Measurements from ENCODE around the gene ENAH. TPM values are rescaled to one million over a fixed set of nuclear protein-coding genes. Genes with fewer than 3 reads are reported as not detected.

The ENAH gene
- total and polyA plus RNA-seq, 9 of the 15 experiments (the other 6 are each of a cell fraction or from before 2014, with no cell fraction given): 0.03 to 1.2 (median 0.15) TPM

DNA sequence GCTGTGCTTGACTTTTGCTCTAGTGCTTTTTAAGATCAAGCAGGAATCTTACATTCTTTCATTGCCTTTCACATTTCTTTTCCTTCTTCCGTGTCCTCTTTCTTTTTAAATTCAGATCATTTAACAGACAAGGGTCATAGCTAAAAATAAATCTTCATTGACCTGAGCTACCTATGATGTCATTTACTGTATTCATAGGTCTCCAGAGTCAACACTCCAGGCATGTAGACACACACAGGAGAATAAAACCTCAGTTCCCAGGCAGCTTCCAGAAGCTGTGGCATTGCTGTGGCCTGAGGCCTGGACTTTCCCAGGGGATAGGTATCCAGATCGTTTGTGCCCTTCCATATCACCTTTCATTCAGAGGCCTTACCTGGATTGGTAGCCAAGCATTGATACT lies 38.5 kb upstream of the ENAH start:
- FAIRE-seq (no peak), ATAC-seq (no peak), DNase-seq (ENCODE audit: extremely low read depth in 1 of 4, low spot score in 3 of 4) (no peak)
- Histone ChIP-seq H3K9ac (ENCODE audit: insufficient read depth in 1 of 2, low read depth in 2 of 2, low read length in 2 of 2) (no peak overlapping the region), H3K27me3 (ENCODE audit: control insufficient read depth in 2 of 2, insufficient read depth in 2 of 2, low read length in 2 of 2) (peaks cover 31 to 38% of the 10 kb centered on the region in 2 experiments), H2AFZ (ENCODE audit: low read depth, low read length) (no peak overlapping the region), H3K79me2 (ENCODE audit: control insufficient read depth, insufficient read depth, low read length) (no peaks in the 10 kb centered on the region), H3K4me3 (no peak overlapping the region), H3K27ac (ENCODE audit: extremely low read depth, low read depth, low read length) (no peak overlapping the region), H3K9me1 (ENCODE audit: control insufficient read depth, insufficient read depth, low read length) (no peaks in the 10 kb centered on the region), H4K20me1 (replicated peaks; ENCODE audit: control insufficient read depth, insufficient read depth, low read length) (no peaks in the 10 kb centered on the region), H3K4me2 (ENCODE audit: insufficient read depth, low read length) (no peak overlapping the region), H3K9me3 (replicated peaks; ENCODE audit: control insufficient read depth, insufficient read depth, low read depth, low read length) (no peaks in the 10 kb centered on the region), H3K4me1 (replicated peaks in 1 of 2; ENCODE audit: control insufficient read depth in 2 of 2, insufficient read depth in 2 of 2, low read length in 2 of 2) (no peaks in the 10 kb centered on the region), H3K36me3 (ENCODE audit: control insufficient read depth, insufficient read depth, low read length) (no peaks in the 10 kb centered on the region)
- no TSS peak for BruUV-seq (replicated peaks)
- POLR2A ChIA-PET: interaction anchor here (0.9 to 1.3 kb wide), 3 partner anchors 9 to 86 kb away, joined by 3 to 4 read pairs (median 4); partner anchors contain the start of gene SRP9
- WGBS (ENCODE audit: insufficient coverage, low coverage, missing lambda C conversion rate): 0% methylated on average over 2 of the region's 2 CpGs
- CTCF ChIA-PET (ENCODE audit: low intra/inter-chr PET ratio): no interaction called here
- in situ Hi-C loops (cut with MboI) (no loop called here), intact Hi-C loops (cut with micrococcal nuclease) (no loop called here)
- TF ChIP-seq CBX5 (IDR thresholded peaks at IDR 0.05; ENCODE audit: borderline replicate concordance, low read depth): no peak
- no peak for TF ChIP-seq RBBP5 (IDR thresholded peaks at IDR 0.05; ENCODE audit: borderline replicate concordance, insufficient read depth, low read length, poor library complexity, severe bottlenecking)
- no peak for TF ChIP-seq ZNF146 (CRISPR knock-in tag; IDR thresholded peaks at IDR 0.05; ENCODE audit: unreplicated experiment)
- TF ChIP-seq, protein P1, sequence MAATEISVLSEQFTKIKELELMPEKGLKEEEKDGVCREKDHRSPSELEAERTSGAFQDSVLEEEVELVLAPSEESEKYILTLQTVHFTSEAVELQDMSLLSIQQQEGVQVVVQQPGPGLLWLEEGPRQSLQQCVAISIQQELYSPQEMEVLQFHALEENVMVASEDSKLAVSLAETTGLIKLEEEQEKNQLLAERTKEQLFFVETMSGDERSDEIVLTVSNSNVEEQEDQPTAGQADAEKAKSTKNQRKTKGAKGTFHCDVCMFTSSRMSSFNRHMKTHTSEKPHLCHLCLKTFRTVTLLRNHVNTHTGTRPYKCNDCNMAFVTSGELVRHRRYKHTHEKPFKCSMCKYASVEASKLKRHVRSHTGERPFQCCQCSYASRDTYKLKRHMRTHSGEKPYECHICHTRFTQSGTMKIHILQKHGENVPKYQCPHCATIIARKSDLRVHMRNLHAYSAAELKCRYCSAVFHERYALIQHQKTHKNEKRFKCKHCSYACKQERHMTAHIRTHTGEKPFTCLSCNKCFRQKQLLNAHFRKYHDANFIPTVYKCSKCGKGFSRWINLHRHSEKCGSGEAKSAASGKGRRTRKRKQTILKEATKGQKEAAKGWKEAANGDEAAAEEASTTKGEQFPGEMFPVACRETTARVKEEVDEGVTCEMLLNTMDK (IDR thresholded peaks at IDR 0.05; ENCODE audit: borderline replicate concordance, insufficient read depth, low read depth, low read length, poor library complexity, severe bottlenecking): no peak
- no peak for TF ChIP-seq TGIF2 (CRISPR knock-in tag; IDR thresholded peaks at IDR 0.05)
- TF ChIP-seq ZNF57 (CRISPR knock-in tag; IDR thresholded peaks at IDR 0.05): no peak
- no peak for TF ChIP-seq ZNF444 (CRISPR knock-in tag; IDR thresholded peaks at IDR 0.05)
- TF ChIP-seq, protein P2, sequence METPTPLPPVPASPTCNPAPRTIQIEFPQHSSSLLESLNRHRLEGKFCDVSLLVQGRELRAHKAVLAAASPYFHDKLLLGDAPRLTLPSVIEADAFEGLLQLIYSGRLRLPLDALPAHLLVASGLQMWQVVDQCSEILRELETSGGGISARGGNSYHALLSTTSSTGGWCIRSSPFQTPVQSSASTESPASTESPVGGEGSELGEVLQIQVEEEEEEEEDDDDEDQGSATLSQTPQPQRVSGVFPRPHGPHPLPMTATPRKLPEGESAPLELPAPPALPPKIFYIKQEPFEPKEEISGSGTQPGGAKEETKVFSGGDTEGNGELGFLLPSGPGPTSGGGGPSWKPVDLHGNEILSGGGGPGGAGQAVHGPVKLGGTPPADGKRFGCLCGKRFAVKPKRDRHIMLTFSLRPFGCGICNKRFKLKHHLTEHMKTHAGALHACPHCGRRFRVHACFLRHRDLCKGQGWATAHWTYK (CRISPR knock-in tag; IDR thresholded peaks at IDR 0.05): no peak
- TF ChIP-seq, protein P3, sequence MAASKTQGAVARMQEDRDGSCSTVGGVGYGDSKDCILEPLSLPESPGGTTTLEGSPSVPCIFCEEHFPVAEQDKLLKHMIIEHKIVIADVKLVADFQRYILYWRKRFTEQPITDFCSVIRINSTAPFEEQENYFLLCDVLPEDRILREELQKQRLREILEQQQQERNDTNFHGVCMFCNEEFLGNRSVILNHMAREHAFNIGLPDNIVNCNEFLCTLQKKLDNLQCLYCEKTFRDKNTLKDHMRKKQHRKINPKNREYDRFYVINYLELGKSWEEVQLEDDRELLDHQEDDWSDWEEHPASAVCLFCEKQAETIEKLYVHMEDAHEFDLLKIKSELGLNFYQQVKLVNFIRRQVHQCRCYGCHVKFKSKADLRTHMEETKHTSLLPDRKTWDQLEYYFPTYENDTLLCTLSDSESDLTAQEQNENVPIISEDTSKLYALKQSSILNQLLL (CRISPR knock-in tag; IDR thresholded peaks at IDR 0.05; ENCODE audit: borderline replicate concordance): no peak
- no peak for TF ChIP-seq ZNF785 (CRISPR knock-in tag; IDR thresholded peaks at IDR 0.05)
- no peak for TF ChIP-seq ZNF316 (IDR thresholded peaks at IDR 0.05)
- no peak for TF ChIP-seq NR2C2 (CRISPR knock-in tag; IDR thresholded peaks at IDR 0.05)
- no peak for TF ChIP-seq NR2C2 (tag; IDR thresholded peaks at IDR 0.05)
